ENCODE measurements around the gene SPEG. TPM values are rescaled to one million over a fixed set of nuclear protein-coding genes. Genes with fewer than 3 reads are reported as not detected.

Gene SPEG
- total and polyA plus RNA-seq, 2 experiments from 2014 or later: 12.6 to 32.4 TPM

DNA sequence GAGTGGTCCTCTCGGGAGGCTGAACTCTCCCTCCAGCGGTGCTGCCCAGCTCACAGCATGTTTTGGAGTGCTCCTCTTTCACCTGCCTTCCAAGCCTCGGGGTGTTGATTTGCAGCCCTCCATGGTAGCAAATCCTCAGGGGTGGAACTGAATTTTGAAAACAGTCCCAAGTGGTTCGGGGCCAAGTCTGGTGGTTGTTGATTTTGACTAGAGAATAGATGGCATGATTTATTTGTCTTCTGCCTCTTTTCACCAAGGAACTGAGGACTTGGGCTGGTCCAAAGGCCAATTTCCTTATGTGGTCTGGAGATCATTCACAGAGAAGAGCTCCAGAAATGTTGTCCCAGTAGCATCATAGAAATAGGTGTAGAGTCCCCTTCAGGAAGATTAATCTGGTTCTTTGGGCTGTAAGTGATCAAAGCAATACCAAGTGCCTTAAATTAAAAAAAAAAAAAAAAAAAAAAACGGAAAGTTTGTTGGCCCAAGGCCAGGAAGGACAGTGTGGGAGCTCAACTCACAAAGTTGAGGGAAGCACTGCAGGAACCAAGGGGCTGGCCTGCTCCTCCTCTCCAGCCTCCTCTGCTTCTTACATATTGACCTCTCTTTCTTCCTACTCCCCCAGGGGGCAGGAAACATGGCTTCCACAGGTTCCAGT lies 18.9 kb upstream of the SPEG start:
- DNase-seq (ENCODE audit: low spot score): no peak
- Histone ChIP-seq H3K9me2 (ENCODE audit: insufficient read depth) (no peaks in the 10 kb centered on the region; the same call in 1 of the 2 replicates), H3K27ac (ENCODE audit: low read depth) (no peak overlapping the region), H4K20me1 (replicated peaks; ENCODE audit: insufficient read depth) (no peaks in the 10 kb centered on the region), H3K4me2 (peak overlapping the region; percentile 39; the same call in 1 of the 2 replicates), H3F3A (replicated peaks; ENCODE audit: low read depth) (0 out of 2 replicates have a peak, but pooled peaks cover 8% of the 10 kb centered on the region), H3K79me2 (replicated peaks; ENCODE audit: insufficient read depth) (no peaks in the 10 kb centered on the region), H3K4me1 (ENCODE audit: insufficient read depth) (peaks cover 28% of the 10 kb centered on the region), H3K4me3 (no peak overlapping the region), H3K27me3 (ENCODE audit: insufficient read depth) (peaks cover 39% of the 10 kb centered on the region), H2AFZ (no peak overlapping the region), H3K36me3 (ENCODE audit: insufficient read depth) (no peaks in the 10 kb centered on the region)
- Mint-ChIP-seq H3K36me3 (ENCODE audit: low read depth) (no peaks in the 10 kb centered on the region), H3K27me3 (ENCODE audit: insufficient read depth, low read depth, poor library complexity) (peaks cover 39% of the 10 kb centered on the region), H3K4me1 (peaks cover 24% of the 10 kb centered on the region), H3K4me3 (no peak overlapping the region), H3K9me3 (peaks cover 6% of the 10 kb centered on the region; the same call in 2 of the 3 replicates), H3K27ac (no peak overlapping the region)
- TF ChIP-seq EZH2 (IDR thresholded peaks at IDR 0.05; ENCODE audit: low read depth, unreplicated experiment) (no peak), ZNF114 (CRISPR knock-in tag; IDR thresholded peaks at IDR 0.05) (no peak), POLR2AphosphoS5 (IDR thresholded peaks at IDR 0.05; ENCODE audit: low read depth) (no peak), NANOG (IDR thresholded peaks at IDR 0.05; ENCODE audit: borderline replicate concordance) (no peak), CREB1 (CRISPR knock-in tag; IDR thresholded peaks at IDR 0.05; ENCODE audit: low read depth) (no peak), ZNF331 (CRISPR knock-in tag; IDR thresholded peaks at IDR 0.05; ENCODE audit: low read depth) (no peak), JUNB (IDR thresholded peaks at IDR 0.05; ENCODE audit: unreplicated experiment) (no peak)
- TF ChIP-seq, protein P1, sequence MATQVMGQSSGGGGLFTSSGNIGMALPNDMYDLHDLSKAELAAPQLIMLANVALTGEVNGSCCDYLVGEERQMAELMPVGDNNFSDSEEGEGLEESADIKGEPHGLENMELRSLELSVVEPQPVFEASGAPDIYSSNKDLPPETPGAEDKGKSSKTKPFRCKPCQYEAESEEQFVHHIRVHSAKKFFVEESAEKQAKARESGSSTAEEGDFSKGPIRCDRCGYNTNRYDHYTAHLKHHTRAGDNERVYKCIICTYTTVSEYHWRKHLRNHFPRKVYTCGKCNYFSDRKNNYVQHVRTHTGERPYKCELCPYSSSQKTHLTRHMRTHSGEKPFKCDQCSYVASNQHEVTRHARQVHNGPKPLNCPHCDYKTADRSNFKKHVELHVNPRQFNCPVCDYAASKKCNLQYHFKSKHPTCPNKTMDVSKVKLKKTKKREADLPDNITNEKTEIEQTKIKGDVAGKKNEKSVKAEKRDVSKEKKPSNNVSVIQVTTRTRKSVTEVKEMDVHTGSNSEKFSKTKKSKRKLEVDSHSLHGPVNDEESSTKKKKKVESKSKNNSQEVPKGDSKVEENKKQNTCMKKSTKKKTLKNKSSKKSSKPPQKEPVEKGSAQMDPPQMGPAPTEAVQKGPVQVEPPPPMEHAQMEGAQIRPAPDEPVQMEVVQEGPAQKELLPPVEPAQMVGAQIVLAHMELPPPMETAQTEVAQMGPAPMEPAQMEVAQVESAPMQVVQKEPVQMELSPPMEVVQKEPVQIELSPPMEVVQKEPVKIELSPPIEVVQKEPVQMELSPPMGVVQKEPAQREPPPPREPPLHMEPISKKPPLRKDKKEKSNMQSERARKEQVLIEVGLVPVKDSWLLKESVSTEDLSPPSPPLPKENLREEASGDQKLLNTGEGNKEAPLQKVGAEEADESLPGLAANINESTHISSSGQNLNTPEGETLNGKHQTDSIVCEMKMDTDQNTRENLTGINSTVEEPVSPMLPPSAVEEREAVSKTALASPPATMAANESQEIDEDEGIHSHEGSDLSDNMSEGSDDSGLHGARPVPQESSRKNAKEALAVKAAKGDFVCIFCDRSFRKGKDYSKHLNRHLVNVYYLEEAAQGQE (IDR thresholded peaks at IDR 0.05; ENCODE audit: unreplicated experiment): no peak
- TF ChIP-seq, protein P2, sequence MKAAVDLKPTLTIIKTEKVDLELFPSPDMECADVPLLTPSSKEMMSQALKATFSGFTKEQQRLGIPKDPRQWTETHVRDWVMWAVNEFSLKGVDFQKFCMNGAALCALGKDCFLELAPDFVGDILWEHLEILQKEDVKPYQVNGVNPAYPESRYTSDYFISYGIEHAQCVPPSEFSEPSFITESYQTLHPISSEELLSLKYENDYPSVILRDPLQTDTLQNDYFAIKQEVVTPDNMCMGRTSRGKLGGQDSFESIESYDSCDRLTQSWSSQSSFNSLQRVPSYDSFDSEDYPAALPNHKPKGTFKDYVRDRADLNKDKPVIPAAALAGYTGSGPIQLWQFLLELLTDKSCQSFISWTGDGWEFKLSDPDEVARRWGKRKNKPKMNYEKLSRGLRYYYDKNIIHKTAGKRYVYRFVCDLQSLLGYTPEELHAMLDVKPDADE (IDR thresholded peaks at IDR 0.05): no peak
- TF ChIP-seq, protein P3, sequence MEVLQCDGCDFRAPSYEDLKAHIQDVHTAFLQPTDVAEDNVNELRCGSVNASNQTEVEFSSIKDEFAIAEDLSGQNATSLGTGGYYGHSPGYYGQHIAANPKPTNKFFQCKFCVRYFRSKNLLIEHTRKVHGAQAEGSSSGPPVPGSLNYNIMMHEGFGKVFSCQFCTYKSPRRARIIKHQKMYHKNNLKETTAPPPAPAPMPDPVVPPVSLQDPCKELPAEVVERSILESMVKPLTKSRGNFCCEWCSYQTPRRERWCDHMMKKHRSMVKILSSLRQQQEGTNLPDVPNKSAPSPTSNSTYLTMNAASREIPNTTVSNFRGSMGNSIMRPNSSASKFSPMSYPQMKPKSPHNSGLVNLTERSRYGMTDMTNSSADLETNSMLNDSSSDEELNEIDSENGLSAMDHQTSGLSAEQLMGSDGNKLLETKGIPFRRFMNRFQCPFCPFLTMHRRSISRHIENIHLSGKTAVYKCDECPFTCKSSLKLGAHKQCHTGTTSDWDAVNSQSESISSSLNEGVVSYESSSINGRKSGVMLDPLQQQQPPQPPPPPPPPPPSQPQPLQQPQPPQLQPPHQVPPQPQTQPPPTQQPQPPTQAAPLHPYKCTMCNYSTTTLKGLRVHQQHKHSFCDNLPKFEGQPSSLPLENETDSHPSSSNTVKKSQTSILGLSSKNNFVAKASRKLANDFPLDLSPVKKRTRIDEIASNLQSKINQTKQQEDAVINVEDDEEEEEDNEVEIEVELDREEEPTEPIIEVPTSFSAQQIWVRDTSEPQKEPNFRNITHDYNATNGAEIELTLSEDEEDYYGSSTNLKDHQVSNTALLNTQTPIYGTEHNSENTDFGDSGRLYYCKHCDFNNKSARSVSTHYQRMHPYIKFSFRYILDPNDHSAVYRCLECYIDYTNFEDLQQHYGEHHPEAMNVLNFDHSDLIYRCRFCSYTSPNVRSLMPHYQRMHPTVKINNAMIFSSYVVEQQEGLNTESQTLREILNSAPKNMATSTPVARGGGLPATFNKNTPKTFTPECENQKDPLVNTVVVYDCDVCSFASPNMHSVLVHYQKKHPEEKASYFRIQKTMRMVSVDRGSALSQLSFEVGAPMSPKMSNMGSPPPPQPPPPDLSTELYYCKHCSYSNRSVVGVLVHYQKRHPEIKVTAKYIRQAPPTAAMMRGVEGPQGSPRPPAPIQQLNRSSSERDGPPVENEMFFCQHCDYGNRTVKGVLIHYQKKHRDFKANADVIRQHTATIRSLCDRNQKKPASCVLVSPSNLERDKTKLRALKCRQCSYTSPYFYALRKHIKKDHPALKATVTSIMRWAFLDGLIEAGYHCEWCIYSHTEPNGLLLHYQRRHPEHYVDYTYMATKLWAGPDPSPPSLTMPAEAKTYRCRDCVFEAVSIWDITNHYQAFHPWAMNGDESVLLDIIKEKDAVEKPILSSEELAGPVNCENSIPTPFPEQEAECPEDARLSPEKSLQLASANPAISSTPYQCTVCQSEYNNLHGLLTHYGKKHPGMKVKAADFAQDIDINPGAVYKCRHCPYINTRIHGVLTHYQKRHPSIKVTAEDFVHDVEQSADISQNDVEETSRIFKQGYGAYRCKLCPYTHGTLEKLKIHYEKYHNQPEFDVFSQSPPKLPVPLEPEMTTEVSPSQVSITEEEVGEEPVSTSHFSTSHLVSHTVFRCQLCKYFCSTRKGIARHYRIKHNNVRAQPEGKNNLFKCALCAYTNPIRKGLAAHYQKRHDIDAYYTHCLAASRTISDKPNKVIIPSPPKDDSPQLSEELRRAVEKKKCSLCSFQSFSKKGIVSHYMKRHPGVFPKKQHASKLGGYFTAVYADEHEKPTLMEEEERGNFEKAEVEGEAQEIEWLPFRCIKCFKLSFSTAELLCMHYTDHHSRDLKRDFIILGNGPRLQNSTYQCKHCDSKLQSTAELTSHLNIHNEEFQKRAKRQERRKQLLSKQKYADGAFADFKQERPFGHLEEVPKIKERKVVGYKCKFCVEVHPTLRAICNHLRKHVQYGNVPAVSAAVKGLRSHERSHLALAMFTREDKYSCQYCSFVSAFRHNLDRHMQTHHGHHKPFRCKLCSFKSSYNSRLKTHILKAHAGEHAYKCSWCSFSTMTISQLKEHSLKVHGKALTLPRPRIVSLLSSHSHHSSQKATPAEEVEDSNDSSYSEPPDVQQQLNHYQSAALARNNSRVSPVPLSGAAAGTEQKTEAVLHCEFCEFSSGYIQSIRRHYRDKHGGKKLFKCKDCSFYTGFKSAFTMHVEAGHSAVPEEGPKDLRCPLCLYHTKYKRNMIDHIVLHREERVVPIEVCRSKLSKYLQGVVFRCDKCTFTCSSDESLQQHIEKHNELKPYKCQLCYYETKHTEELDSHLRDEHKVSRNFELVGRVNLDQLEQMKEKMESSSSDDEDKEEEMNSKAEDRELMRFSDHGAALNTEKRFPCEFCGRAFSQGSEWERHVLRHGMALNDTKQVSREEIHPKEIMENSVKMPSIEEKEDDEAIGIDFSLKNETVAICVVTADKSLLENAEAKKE (CRISPR knock-in tag; IDR thresholded peaks at IDR 0.05): no peak
- TF ChIP-seq, protein P4, sequence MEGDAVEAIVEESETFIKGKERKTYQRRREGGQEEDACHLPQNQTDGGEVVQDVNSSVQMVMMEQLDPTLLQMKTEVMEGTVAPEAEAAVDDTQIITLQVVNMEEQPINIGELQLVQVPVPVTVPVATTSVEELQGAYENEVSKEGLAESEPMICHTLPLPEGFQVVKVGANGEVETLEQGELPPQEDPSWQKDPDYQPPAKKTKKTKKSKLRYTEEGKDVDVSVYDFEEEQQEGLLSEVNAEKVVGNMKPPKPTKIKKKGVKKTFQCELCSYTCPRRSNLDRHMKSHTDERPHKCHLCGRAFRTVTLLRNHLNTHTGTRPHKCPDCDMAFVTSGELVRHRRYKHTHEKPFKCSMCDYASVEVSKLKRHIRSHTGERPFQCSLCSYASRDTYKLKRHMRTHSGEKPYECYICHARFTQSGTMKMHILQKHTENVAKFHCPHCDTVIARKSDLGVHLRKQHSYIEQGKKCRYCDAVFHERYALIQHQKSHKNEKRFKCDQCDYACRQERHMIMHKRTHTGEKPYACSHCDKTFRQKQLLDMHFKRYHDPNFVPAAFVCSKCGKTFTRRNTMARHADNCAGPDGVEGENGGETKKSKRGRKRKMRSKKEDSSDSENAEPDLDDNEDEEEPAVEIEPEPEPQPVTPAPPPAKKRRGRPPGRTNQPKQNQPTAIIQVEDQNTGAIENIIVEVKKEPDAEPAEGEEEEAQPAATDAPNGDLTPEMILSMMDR (conservative IDR thresholded peaks at IDR 0.05; ENCODE audit: low read depth in 2 of 2): no peak
- ATAC-seq: no peak

All from GM23338 (cell line).